Loucy (cell line): ENCODE data around the gene PITPNC1.
A peak's percentile ranks its signal among the peaks of the same experiment; 100 is the strongest.

ENCODE experiments used
- H2AFZ ChIP-seq: fragments of 200-600 bp; sonication (generic); 2 replicates; pipeline ENCODE4 v1.6.0; 2016; ENCODE audit warnings: antibody characterized with exemption, mild to moderate bottlenecking, low read length, moderate library complexity
- H3F3A ChIP-seq: fragments of 200-600 bp; 2 replicates; pipeline ENCODE4 v1.6.0; 2016; ENCODE audit warnings: antibody characterized with exemption, low read depth, mild to moderate bottlenecking
- H3K27me3 ChIP-seq: fragments of 200-600 bp; sonication (generic); 2 replicates; pipeline ENCODE4 v1.6.1; 2014; ENCODE audit warnings: low read length, mild to moderate bottlenecking; ENCODE audit not compliant: insufficient read depth, poor library complexity, severe bottlenecking
- H3K36me3 ChIP-seq: fragments of 200-600 bp; sonication (generic); 2 replicates; pipeline ENCODE4 v1.6.1; 2016; ENCODE audit warnings: low read length; ENCODE audit not compliant: insufficient read depth
- H3K4me1 ChIP-seq: fragments of 200-600 bp; sonication (generic); 2 replicates; pipeline ENCODE4 v1.5.1; 2014; ENCODE audit warnings: low read length, mild to moderate bottlenecking; ENCODE audit not compliant: insufficient read depth, poor library complexity, severe bottlenecking
- H3K4me2 ChIP-seq: fragments of 200-600 bp; sonication (generic); 2 replicates; pipeline ENCODE4 v1.6.0; 2014; ENCODE audit warnings: antibody characterized with exemption, low read length, low read depth, mild to moderate bottlenecking; ENCODE audit not compliant: poor library complexity, severe bottlenecking
- H3K4me3 ChIP-seq: fragments of 200-600 bp; sonication (generic); 2 replicates; pipeline ENCODE4 v1.5.1; 2014; ENCODE audit warnings: low read length, mild to moderate bottlenecking, mixed read lengths; ENCODE audit not compliant: poor library complexity, severe bottlenecking
- H3K79me2 ChIP-seq: fragments of 200-600 bp; sonication (generic); 2 replicates; pipeline ENCODE4 v1.6.1; 2014; ENCODE audit warnings: low read length; ENCODE audit not compliant: insufficient read depth
- H3K9ac ChIP-seq: fragments of 200-600 bp; sonication (generic); 2 replicates; pipeline ENCODE4 v1.6.0; 2014; ENCODE audit warnings: mild to moderate bottlenecking, low read depth, low read length, moderate library complexity; ENCODE audit not compliant: poor library complexity, severe bottlenecking
- H3K9me2 ChIP-seq: fragments of 200-600 bp; sonication (generic); replicated peaks from 2 replicates; pipeline ENCODE4 v1.6.1; 2016; ENCODE audit warnings: low read depth, low read length, mixed read lengths
- H3K9me3 ChIP-seq: fragments of 200-600 bp; sonication (generic); 2 replicates; pipeline ENCODE4 v1.6.1; 2014; ENCODE audit warnings: mild to moderate bottlenecking, antibody characterized with exemption, low read length, low read depth; ENCODE audit not compliant: insufficient read depth
- H4K20me1 ChIP-seq: fragments of 200-600 bp; sonication (generic); 2 replicates; pipeline ENCODE4 v1.6.0; 2014; ENCODE audit warnings: antibody characterized with exemption, low read length, mild to moderate bottlenecking; ENCODE audit not compliant: insufficient read depth, poor library complexity, severe bottlenecking
- CTCF ChIP-seq: fragments of 200-600 bp; sonication (generic); conservative IDR thresholded peaks from 2 replicates; pipeline ENCODE4 v1.5.1; 2014; ENCODE audit warnings: mild to moderate bottlenecking, antibody characterized with exemption, low read length
- EZH2phosphoT487 ChIP-seq: fragments of 200-600 bp; IDR thresholded peaks from 2 replicates; pipeline ENCODE4 v1.6.1; 2018; ENCODE audit warnings: antibody characterized with exemption, mild to moderate bottlenecking, moderate library complexity, borderline replicate concordance

Gene PITPNC1

DNA sequence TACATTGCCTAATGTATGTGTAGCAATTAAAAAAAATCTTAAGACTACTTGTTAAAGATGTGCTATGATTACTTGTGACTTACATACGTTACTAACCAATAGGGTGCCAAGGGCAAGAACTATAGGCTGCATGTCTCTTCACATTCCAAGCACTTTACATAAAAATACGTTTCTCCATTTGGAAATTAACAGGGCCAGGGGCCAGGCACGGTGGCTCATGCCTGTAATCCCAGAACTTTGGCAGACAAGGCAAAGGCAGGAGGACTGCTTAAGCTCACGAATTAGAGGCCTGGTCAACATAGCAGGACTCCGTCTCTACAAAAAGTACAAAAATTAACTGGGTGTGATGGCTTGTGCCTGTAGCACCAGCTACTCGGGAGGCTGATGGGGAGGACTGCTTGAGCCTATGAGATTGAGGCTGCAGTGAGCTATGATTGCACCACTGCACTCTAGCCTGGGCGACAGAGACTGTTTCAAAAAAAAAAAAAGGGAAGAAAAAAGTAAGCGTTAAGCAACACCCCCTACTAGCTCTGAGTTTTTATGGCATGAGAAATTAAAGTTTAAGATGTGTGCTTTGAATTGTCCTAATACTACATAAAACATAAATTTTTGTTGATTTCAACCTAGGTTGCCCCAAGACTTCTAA is 23.0 kb upstream of the PITPNC1 start:
- Histone ChIP-seq H3K9ac (no peak overlapping the region), H3K4me1 (peaks cover 6% of the 10 kb centered on the region), H4K20me1 (peaks cover 29% of the 10 kb centered on the region), H3K4me2 (no peak overlapping the region), H3K4me3 (no peak overlapping the region), H3K27me3 (no peaks in the 10 kb centered on the region), H2AFZ (no peak overlapping the region), H3K36me3 (peaks cover 82% of the 10 kb centered on the region), H3K79me2 (peaks cover 32% of the 10 kb centered on the region), H3K9me3 (no peaks in the 10 kb centered on the region), H3F3A (no peaks in the 10 kb centered on the region), H3K9me2 (no peaks in the 10 kb centered on the region)
- TF ChIP-seq CTCF (no peak), EZH2phosphoT487 (no peak)

DNA sequence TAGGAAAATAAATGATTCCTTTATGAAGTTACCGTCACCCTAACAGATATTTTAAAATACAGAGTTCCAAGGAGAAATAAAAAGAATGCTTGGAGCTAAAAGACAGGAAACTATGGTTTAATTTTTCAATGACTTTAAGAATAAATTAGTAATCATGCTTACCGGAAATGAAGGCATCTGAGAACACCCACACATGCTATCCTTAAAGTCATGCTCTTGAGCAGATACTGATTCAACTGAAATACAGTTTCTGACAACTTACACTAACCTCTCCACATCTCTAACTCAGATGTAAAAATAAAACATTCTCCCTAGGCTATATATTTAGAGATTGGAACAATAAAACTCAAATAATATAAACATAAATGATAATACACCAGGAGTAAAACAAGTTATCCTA is 18.5 kb upstream of the PITPNC1 start:
- TF ChIP-seq CTCF (no peak), EZH2phosphoT487 (no peak)
- Histone ChIP-seq H3K27me3 (no peaks in the 10 kb centered on the region), H3K9ac (peak overlapping the region; percentile 31), H3K4me3 (peak overlapping the region; percentile 57), H3K4me1 (peaks cover 36% of the 10 kb centered on the region), H3K4me2 (peak overlapping the region; percentile 98), H4K20me1 (peaks cover 70% of the 10 kb centered on the region), H2AFZ (no peak overlapping the region), H3K79me2 (peaks cover 73% of the 10 kb centered on the region), H3K36me3 (peaks cover 48% of the 10 kb centered on the region), H3F3A (peaks cover 2% of the 10 kb centered on the region; the same call in 1 of the 2 replicates), H3K9me2 (no peaks in the 10 kb centered on the region), H3K9me3 (no peaks in the 10 kb centered on the region)

DNA sequence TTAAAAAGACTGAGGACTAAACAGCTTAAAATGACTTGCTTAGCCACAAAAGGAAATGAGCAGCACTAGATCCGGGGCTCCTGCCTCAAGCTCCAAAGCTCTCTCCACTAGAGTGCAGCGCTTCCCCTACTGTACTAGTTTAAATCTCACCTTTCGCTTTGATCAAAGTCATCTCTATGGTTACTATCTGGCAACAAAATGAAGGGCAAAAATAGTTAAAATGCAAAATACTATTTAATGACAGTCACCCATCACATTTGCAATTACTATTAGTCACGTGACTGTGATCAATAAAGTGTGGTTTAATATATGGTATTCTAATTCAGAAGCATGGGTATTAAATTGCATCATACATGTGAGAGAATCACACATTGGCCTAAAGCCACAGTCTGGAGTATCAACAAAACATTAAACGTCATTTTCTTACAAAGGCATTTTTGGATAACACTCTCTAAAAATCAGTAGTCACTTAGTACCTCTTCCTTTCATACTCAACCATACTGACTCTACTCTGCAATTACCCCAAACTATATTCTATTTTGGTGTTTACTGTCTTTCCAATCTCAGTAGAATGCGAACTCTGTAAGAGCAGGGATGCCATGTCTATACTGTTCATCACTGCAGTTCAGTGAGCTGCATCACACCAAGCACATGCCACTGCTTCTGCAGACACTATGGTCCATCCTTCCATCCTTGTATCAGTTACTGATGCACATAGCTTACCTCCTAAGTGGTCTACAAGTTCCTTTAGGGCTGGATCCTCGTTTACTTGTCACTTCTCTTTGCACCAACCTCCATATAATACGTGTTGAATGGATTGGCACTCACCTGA is 16.9 kb upstream of the PITPNC1 start:
- Histone ChIP-seq H3K4me2 (peak overlapping the region; percentile 98), H3K9ac (no peak overlapping the region), H3K79me2 (peaks cover 89% of the 10 kb centered on the region), H2AFZ (no peak overlapping the region), H3K36me3 (peaks cover 34% of the 10 kb centered on the region; the same call in 1 of the 2 replicates), H3F3A (peaks cover 2% of the 10 kb centered on the region; the same call in 1 of the 2 replicates), H3K4me3 (peak overlapping the region; percentile 57), H4K20me1 (peaks cover 84% of the 10 kb centered on the region), H3K9me2 (no peaks in the 10 kb centered on the region), H3K27me3 (no peaks in the 10 kb centered on the region), H3K9me3 (no peaks in the 10 kb centered on the region), H3K4me1 (peaks cover 52% of the 10 kb centered on the region)
- TF ChIP-seq CTCF = peak; percentile 74
- TF ChIP-seq EZH2phosphoT487 = no peak
